ENCODE data around the gene ZNF688. TPM values are rescaled to one million over a fixed set of nuclear protein-coding genes. Genes with fewer than 3 reads are reported as not detected.

ZNF688 gene
- total and polyA plus RNA-seq, 2 of the 8 experiments (the other 6 are each of a cell fraction or from before 2014, with no cell fraction given): 2.7 to 3.5 TPM

DNA sequence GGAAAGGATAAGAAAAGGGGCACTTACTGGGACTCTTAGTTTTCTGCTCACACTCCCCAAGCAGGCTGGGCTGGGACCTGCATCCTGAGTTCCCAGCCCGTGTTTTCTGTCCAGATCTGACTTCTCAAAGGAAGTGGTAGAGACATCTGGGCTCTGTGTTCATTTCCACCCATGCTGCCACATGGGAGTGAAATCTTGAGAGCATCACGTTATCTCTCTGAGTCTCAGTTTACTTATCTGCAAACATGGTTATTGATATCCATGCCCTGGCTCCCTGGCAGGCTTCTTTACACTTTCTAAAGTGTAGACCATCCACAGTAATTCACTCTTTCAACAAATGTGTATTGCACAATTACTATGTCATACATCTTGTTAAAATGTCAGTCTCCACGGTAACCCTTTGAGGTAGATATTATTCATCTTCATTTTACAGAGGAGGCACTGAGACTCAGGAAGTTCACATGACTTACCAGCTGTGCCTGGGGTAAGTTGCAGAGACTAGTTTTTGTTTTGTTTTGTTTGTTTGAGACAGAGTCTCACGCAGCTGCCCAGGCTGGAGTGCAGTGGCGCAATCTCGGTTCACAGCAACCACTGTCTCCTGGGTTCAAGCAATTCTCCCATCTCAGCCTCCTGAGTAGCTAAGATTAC lies 3.4 kb downstream of the ZNF688 start:
- Histone ChIP-seq H2BK20ac (ENCODE audit: low read length) (no peak overlapping the region), H3K27me3 (replicated peaks in 1 of 4; ENCODE audit: control insufficient read depth in 3 of 4, extremely low read depth in 1 of 4, insufficient read depth in 3 of 4, low read length in 3 of 4) (no peaks in the 10 kb centered on the region; a peak in 1 of 7 replicates), H3K4me1 (replicated peaks in 1 of 4; ENCODE audit: control insufficient read depth in 3 of 4, insufficient read depth in 4 of 4, low read length in 3 of 4) (peaks cover 0 to 9% (median 2%) of the 10 kb centered on the region in 4 experiments; a peak in 5 of 7 replicates), H3K36me3 (ENCODE audit: control insufficient read depth in 2 of 4, insufficient read depth in 4 of 4, low read length in 3 of 4) (no peaks in the 10 kb centered on the region), H4K8ac (ENCODE audit: extremely low read depth, insufficient read depth, low read length) (no peak overlapping the region), H3K4me3 (ENCODE audit: extremely low read depth in 1 of 4, insufficient read depth in 2 of 4, low read depth in 3 of 4, low read length in 4 of 4) (no peak overlapping the region), H3K23me2 (ENCODE audit: low read depth, low read length) (peaks cover 12% of the 10 kb centered on the region; the same call in 1 of the 2 replicates), H2AK5ac (ENCODE audit: low read depth, low read length) (no peak overlapping the region), H3K4me2 (ENCODE audit: insufficient read depth in 1 of 2, low read depth in 2 of 2, low read length in 2 of 2) (no peak overlapping the region), H2BK15ac (ENCODE audit: low read length) (no peak overlapping the region), H4K20me1 (replicated peaks in 1 of 2; ENCODE audit: control insufficient read depth in 1 of 2, insufficient read depth in 2 of 2, low read length in 2 of 2) (no peaks in the 10 kb centered on the region), H3K18ac (ENCODE audit: extremely low read depth, low read length) (no peak overlapping the region), H3K23ac (ENCODE audit: insufficient read length) (no peak overlapping the region), H2BK120ac (replicated peaks; ENCODE audit: low read depth, low read length) (no peak overlapping the region), H2AFZ (ENCODE audit: low read length) (no peak overlapping the region), H3K79me2 (ENCODE audit: control insufficient read depth in 1 of 2, insufficient read depth in 2 of 2, low read length in 2 of 2) (no peaks in the 10 kb centered on the region), H3K27ac (ENCODE audit: low read depth, low read length) (no peak overlapping the region), H3K14ac (ENCODE audit: insufficient read length) (no peak overlapping the region), H3K9me3 (ENCODE audit: insufficient read depth in 2 of 2, low read depth in 1 of 2, low read length in 1 of 2) (no peaks in the 10 kb centered on the region), H2BK12ac (ENCODE audit: low read depth, low read length) (no peak overlapping the region), H4K5ac (ENCODE audit: insufficient read length, low read depth, low read length) (no peak overlapping the region), H3K9ac (replicated peaks in 1 of 4; ENCODE audit: extremely low read depth in 1 of 4, low read depth in 3 of 4, low read length in 3 of 4) (no peak overlapping the region), H4K91ac (replicated peaks; ENCODE audit: insufficient read length, low read length) (no peak overlapping the region), H3K79me1 (ENCODE audit: low read depth, low read length) (no peaks in the 10 kb centered on the region), H3K4ac (replicated peaks; ENCODE audit: insufficient read length, low read depth, low read length) (no peak overlapping the region), H2BK5ac (ENCODE audit: low read depth, low read length) (no peak overlapping the region), H3K56ac (replicated peaks; ENCODE audit: insufficient read length, low read depth, low read length) (no peak overlapping the region)
- DNase-seq (ENCODE audit: low read depth in 1 of 2, low spot score in 2 of 2) (no peak), FAIRE-seq (no peak)
- POLR2A ChIA-PET (ENCODE audit: partially characterized antibody): interaction anchor here (0.9 to 5.0 kb wide), 6 partner anchors 10 to 42 kb away, joined by 3 to 26 read pairs (median 4); partner anchors contain the start of genes ZNF689, ZNF747, ZNF764 and ZNF785
- CTCF ChIA-PET (ENCODE audit: partially characterized antibody): interaction anchor here (0.6 to 5.7 kb wide), 5 partner anchors 17 to 532 kb away, joined by 3 to 28 read pairs (median 6); partner anchors contain the start of genes DCTPP1, ZNF747 and ZNF785
- WGBS, 2 experiments (ENCODE audit: extremely low coverage in 1 of 2, insufficient coverage in 1 of 2, insufficient read length in 1 of 2, insufficient replicate concordance in 2 of 2, low coverage in 1 of 2, low lambda C conversion rate in 2 of 2, missing lambda C conversion rate in 1 of 2): 93% methylated on average over 6 of the region's 6 CpGs; no CpG with 5 or more reads in 1 of the 2 experiments
- TF ChIP-seq TAF7 (optimal IDR thresholded peaks at IDR 0.05; ENCODE audit: borderline replicate concordance, low read depth, low read length): no peak
- no peak for TF ChIP-seq KDM4A (IDR thresholded peaks at IDR 0.05; ENCODE audit: low read depth, low read length, severe bottlenecking)
- no peak for TF ChIP-seq EZH2 (IDR thresholded peaks at IDR 0.05; ENCODE audit: low read depth, low read length, severe bottlenecking)

Data from H1 (cell line).